H9 (cell line): ENCODE data around the gene TMEM225. TPM values are rescaled to one million over a fixed set of nuclear protein-coding genes. Genes with fewer than 3 reads are reported as not detected.

ENCODE experiments used
- DNase-seq: peaks from one replicate; pipeline ENCODE4 v3.0.0-alpha.2; 2017
- H2AFZ ChIP-seq: one replicate; pipeline ENCODE4 v1.6.1; 2013; ENCODE audit warnings: mild to moderate bottlenecking, low read length, control low read depth, moderate library complexity
- H2AK5ac ChIP-seq: 2 replicates; pipeline ENCODE4 v1.6.1; 2013; ENCODE audit warnings: low read length, control low read depth, mixed read lengths; ENCODE audit not compliant: insufficient read length
- H2BK120ac ChIP-seq: one replicate; pipeline ENCODE4 v1.6.1; 2013; ENCODE audit warnings: low read depth, mild to moderate bottlenecking, low read length, control low read depth, inconsistent platforms; ENCODE audit not compliant: poor library complexity, severe bottlenecking
- H2BK12ac ChIP-seq: 2 replicates; pipeline ENCODE4 v1.6.1; 2013; ENCODE audit warnings: low read length, control low read depth, mixed read lengths, low read depth; ENCODE audit not compliant: insufficient read length
- H2BK15ac ChIP-seq: 2 replicates; pipeline ENCODE4 v1.6.1; 2013; ENCODE audit warnings: low read depth, low read length, control low read depth
- H2BK20ac ChIP-seq: one replicate; pipeline ENCODE4 v1.6.1; 2013; ENCODE audit warnings: low read depth, mild to moderate bottlenecking, low read length, control low read depth, inconsistent platforms; ENCODE audit not compliant: poor library complexity, severe bottlenecking
- H2BK5ac ChIP-seq: 2 replicates; pipeline ENCODE4 v1.6.1; 2013; ENCODE audit warnings: low read length, control low read depth, mixed read lengths; ENCODE audit not compliant: insufficient read length
- H3K14ac ChIP-seq: 2 replicates; pipeline ENCODE4 v1.6.1; 2013; ENCODE audit warnings: low read length, control low read depth; ENCODE audit not compliant: insufficient read depth
- H3K18ac ChIP-seq: 2 replicates; pipeline ENCODE4 v1.6.1; 2013; ENCODE audit warnings: low read depth, mild to moderate bottlenecking, mixed read lengths, low read length, control low read depth; ENCODE audit not compliant: insufficient read length
- H3K23ac ChIP-seq: 2 replicates; pipeline ENCODE4 v1.6.1; 2013; ENCODE audit warnings: low read length, control low read depth, mixed read lengths, low read depth; ENCODE audit not compliant: insufficient read length
- H3K23me2 ChIP-seq: 2 replicates; pipeline ENCODE4 v1.6.1; 2013; ENCODE audit warnings: low read depth, mild to moderate bottlenecking, mixed read lengths, low read length, control low read depth; ENCODE audit not compliant: insufficient read length, poor library complexity, severe bottlenecking
- H3K27ac ChIP-seq: 2 replicates; pipeline ENCODE4 v1.5.1; 2013; ENCODE audit warnings: low read length, control low read depth, mixed read lengths, low read depth; ENCODE audit not compliant: insufficient read length
- H3K27me3 ChIP-seq: 2 replicates; pipeline ENCODE4 v1.6.1; 2013; ENCODE audit warnings: low read length, control low read depth, inconsistent platforms; ENCODE audit not compliant: insufficient read depth
- H3K4ac ChIP-seq: 2 replicates; pipeline ENCODE4 v1.6.1; 2013; ENCODE audit warnings: low read depth, mild to moderate bottlenecking, control low read depth, inconsistent platforms, low read length, moderate library complexity
- H3K4me1 ChIP-seq: 2 replicates; pipeline ENCODE4 v1.6.1; 2013; ENCODE audit warnings: low read length, control low read depth, inconsistent platforms; ENCODE audit not compliant: insufficient read depth
- H3K4me2 ChIP-seq: 2 replicates; pipeline ENCODE4 v1.6.1; 2013; ENCODE audit warnings: low read length, control low read depth, mixed read lengths; ENCODE audit not compliant: insufficient read length, insufficient read depth
- H3K56ac ChIP-seq: 2 replicates; pipeline ENCODE4 v1.6.1; 2013; ENCODE audit warnings: low read depth, mild to moderate bottlenecking, mixed read lengths, low read length, control low read depth; ENCODE audit not compliant: insufficient read length
- H3K79me1 ChIP-seq: 2 replicates; pipeline ENCODE4 v1.6.1; 2013; ENCODE audit warnings: low read depth, mild to moderate bottlenecking, moderate library complexity, low read length, control low read depth, inconsistent platforms; ENCODE audit not compliant: insufficient read depth, poor library complexity, severe bottlenecking
- H3K79me2 ChIP-seq: 2 replicates; pipeline ENCODE4 v1.6.1; 2013; ENCODE audit warnings: low read length, control low read depth, inconsistent platforms; ENCODE audit not compliant: insufficient read depth
- H3K9ac ChIP-seq: 2 replicates; pipeline ENCODE4 v1.6.1; 2013; ENCODE audit warnings: low read length, control low read depth, mixed read lengths; ENCODE audit not compliant: insufficient read length; ENCODE audit errors: extremely low read depth
- H3K9me3 ChIP-seq: one replicate; pipeline ENCODE4 v1.6.1; 2013; ENCODE audit warnings: low read depth, low read length, inconsistent platforms; ENCODE audit not compliant: control insufficient read depth
- H3T11ph ChIP-seq: one replicate; pipeline ENCODE4 v1.6.1; 2013; ENCODE audit warnings: mild to moderate bottlenecking, low read length, control low read depth, inconsistent platforms
- H4K20me1 ChIP-seq: one replicate; pipeline ENCODE4 v1.6.1; 2013; ENCODE audit not compliant: control insufficient read depth, insufficient read length, insufficient read depth
- H4K5ac ChIP-seq: 2 replicates; pipeline ENCODE4 v1.6.1; 2013; ENCODE audit warnings: low read depth, mild to moderate bottlenecking, mixed read lengths, low read length, control low read depth; ENCODE audit not compliant: insufficient read length
- H4K8ac ChIP-seq: replicated peaks from 2 replicates; pipeline ENCODE4 v1.6.1; 2013; ENCODE audit warnings: low read length, control low read depth, mixed read lengths, low read depth; ENCODE audit not compliant: insufficient read length
- H4K91ac ChIP-seq: 2 replicates; pipeline ENCODE4 v1.6.1; 2013; ENCODE audit warnings: low read depth, mild to moderate bottlenecking, moderate library complexity, mixed read lengths, low read length, control low read depth; ENCODE audit not compliant: insufficient read length
- H3K27ac Mint-ChIP-seq, 3 experiments: 2 replicates in 2 of 3; 3 replicates in 1 of 3; pipeline ENCODE4 v1.8.0; 2020 to 2021; ENCODE audit warnings: mixed read lengths in 3 of 3, mild to moderate bottlenecking in 1 of 3, moderate library complexity in 1 of 3
- H3K27me3 Mint-ChIP-seq: 2 replicates; pipeline ENCODE4 v1.8.0; 2021; ENCODE audit warnings: low read depth, mild to moderate bottlenecking, moderate library complexity, mixed read lengths
- H3K36me3 Mint-ChIP-seq, 3 experiments: 2 replicates in 2 of 3; 3 replicates in 1 of 3; pipeline ENCODE4 v1.8.0; 2020 to 2021; ENCODE audit warnings: low read depth in 3 of 3, mixed read lengths in 3 of 3; ENCODE audit not compliant: insufficient read depth in 1 of 3
- H3K4me1 Mint-ChIP-seq, 2 experiments: 2 replicates each; pipeline ENCODE4 v1.8.0; 2020; ENCODE audit warnings: mixed read lengths in 2 of 2
- H3K4me3 Mint-ChIP-seq, 2 experiments: 2 replicates in 1 of 2; 3 replicates in 1 of 2; pipeline ENCODE4 v1.8.0; 2020 to 2021; ENCODE audit warnings: mild to moderate bottlenecking in 2 of 2, mixed read lengths in 2 of 2, moderate library complexity in 1 of 2
- H3K9me3 Mint-ChIP-seq, 2 experiments: 2 replicates in 1 of 2; 3 replicates in 1 of 2; pipeline ENCODE4 v1.8.0; 2020; ENCODE audit warnings: mild to moderate bottlenecking in 2 of 2, mixed read lengths in 2 of 2, moderate library complexity in 1 of 2
- CTCF ChIP-seq: fragments of 200-600 bp; sonication (generic); conservative IDR thresholded peaks from 3 replicates; pipeline ENCODE4 v1.8.0; 2021; ENCODE audit warnings: antibody characterized with exemption, mild to moderate bottlenecking
- WGBS: extraction: QIAGEN DNeasy Blood & Tissue Kit; methylation state at CpG from one replicate; pipeline ENCODE4 v1.1.7; 2013; ENCODE audit warnings: missing lambda C conversion rate, low lambda C conversion rate, mixed read lengths; ENCODE audit not compliant: insufficient read length; ENCODE audit errors: extremely low coverage; 5-methylcytosine and 5-hydroxymethylcytosine counted together
- total RNA-seq: library from RNA; stranded (reverse); gene quantifications from 2 replicates; pipeline ENCODE4 v1.2.1, GENCODE V29; 2021

TMEM225 gene
- total RNA-seq, 1 experiment from 2014 or later = not detected

GRCh38 chr11:123901867-123902266 is 16.4 kb upstream of the TMEM225 start, which contains the start of gene OR8D4:
Gene OR8D4, plus strand, starts transcription at chr11:123902167. Its CDS starts 4,265 bp downstream, at chr11:123906432.
- Histone ChIP-seq H4K91ac (no peak within 1 kb of the TSS), H3K9ac (no peak within 1 kb of the TSS), H2AK5ac (no peak within 1 kb of the TSS), H3K27ac (no peak within 1 kb of the TSS), H2BK5ac (no peak within 1 kb of the TSS), H4K5ac (no peak within 1 kb of the TSS), H3K4me1 (no peaks in the 10 kb centered on the region; the same call in 1 of the 2 replicates), H2BK120ac (no peak within 1 kb of the TSS), H2BK20ac (no peak within 1 kb of the TSS), H3K4me2 (no peak within 1 kb of the TSS), H3K14ac (no peak within 1 kb of the TSS), H2BK15ac (no peak within 1 kb of the TSS), H4K20me1 (no peaks in the 10 kb centered on the region), H2BK12ac (no peak within 1 kb of the TSS), H2AFZ (no peak within 1 kb of the TSS), H4K8ac (no peak within 1 kb of the TSS), H3K9me3 (no peaks in the 10 kb centered on the region), H3K4ac (no peak within 1 kb of the TSS), H3K18ac (no peak within 1 kb of the TSS), H3K79me1 (no peaks in the 10 kb centered on the region), H3K23me2 (no peaks in the 10 kb centered on the region), H3K27me3 (no peaks in the 10 kb centered on the region), H3K79me2 (no peaks in the 10 kb centered on the region), H3K23ac (no peak within 1 kb of the TSS), H3K56ac (no peak within 1 kb of the TSS), H3T11ph (no peak within 1 kb of the TSS)
- no peak for DNase-seq
- peaks cover 11 to 16% of the 10 kb centered on the region in 2 experiments for H3K4me1 Mint-ChIP-seq
- no CpG with 5 or more reads among the region's 1 CpG for WGBS
- no peaks in the 10 kb centered on the region for H3K36me3 Mint-ChIP-seq
- no peaks in the 10 kb centered on the region for H3K9me3 Mint-ChIP-seq
- no peak within 1 kb of the TSS for H3K27ac Mint-ChIP-seq
- no peak for TF ChIP-seq CTCF
- no peak within 1 kb of the TSS for H3K4me3 Mint-ChIP-seq
- H3K27me3 Mint-ChIP-seq = no peaks in the 10 kb centered on the region
